Fibroblast of skin of abdomen (primary cell): ENCODE data around the gene STK32C.
"Not testable (repeated sequence)": the region's sequence is repeated elsewhere in the genome, so short reads cannot be mapped to it uniquely, and the experiment has no call there.

Experiments used
- DNase-seq: peaks from one replicate; pipeline ENCODE4 v3.0.0-alpha.2; 2013

STK32C gene

GRCh38 chr10:132279873-132280645 lies 27.7 kb downstream of the STK32C start:
- DNase-seq: no peak

DNA sequence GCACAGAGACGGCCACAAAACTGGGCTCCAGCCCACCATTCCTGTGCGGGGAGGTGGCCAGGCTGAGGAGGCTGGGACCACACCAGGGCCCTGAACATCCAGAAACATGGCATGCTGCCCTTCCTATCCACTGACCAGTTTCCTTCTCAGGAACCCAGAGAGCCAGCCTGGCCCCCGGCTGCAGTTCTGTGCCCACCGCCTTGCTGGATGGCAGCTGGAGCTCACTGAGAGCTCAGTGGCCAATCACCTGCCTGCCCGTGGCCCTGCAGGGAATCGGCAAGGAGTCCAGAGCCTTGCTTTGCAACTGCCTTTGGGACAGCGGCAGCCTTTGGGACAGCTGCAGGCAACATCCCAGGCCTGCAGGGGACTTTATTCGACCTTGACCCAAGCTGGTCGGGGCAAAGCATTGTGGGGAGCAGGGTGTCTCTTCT lies 30.4 kb downstream of the STK32C start:
- DNase-seq: no peak

DNA sequence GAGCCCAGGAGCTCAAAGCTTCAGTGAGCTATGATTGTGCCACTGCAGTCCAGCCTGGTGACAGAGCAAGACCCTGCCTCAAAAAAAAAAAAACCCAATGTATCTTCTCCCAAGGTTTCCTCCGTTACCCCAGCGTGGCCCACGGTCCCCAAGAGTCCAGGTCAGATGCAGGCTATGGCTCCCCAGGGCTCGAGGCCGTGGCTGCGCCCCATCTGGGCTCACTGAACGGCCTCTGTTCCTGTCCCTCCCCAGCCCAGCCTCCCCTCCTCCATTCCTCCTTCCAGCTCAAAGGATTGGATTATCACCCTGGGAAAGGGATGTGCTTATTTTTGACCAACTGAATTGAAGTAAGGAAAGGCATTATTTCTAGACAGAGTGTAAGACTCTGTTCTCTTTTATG lies 31.0 kb downstream of the STK32C start:
- no peak for DNase-seq

- no peak for DNase-seq
Observed at GRCh38 chr10:132276179-132276675, 31.5 kb downstream of the STK32C start.

GRCh38 chr10:132275426-132276178 lies 32.1 kb downstream of the STK32C start:
- DNase-seq: no peak

DNA sequence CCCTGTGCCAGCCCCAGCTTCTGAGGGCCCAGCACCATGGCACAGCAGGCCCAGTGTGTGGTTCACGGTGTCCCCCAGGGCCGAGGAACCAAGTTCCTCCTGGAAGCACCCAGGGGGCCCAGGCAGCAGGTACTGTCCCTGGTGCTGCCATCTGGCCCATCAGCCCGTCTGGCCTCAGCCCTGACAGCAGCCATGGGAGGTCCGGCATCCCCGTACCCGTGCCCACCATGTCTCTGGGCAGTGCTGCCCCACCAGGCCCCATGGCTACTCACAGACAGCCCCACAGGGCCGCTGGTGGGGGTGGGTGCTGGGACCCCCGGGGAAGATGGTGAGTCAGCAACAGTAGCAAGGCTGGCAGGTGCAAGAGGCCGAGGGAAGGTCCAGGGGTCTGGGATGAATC lies 32.8 kb downstream of the STK32C start:
- no peak for DNase-seq

- DNase-seq: no peak
Observed at GRCh38 chr10:132274581-132274980, 33.2 kb downstream of the STK32C start.

DNA sequence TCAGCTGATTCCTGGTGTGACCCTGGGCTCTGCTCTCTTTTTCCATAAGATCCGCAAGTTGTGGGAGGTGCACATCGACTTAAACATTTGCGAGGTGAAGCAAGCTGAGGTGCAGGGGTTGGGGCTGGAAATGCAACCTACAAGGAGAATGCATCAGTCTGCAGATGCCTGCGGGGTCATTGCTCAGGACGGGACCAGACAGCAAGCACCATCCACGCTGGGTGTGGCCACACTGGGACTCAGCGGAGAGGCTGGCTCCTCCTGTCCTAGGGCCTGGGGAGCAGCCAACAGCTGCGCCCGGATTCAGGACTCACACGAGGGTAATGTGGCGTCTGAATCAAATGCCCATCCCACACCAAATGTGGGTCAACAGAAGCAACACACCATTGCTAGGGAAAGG lies 33.8 kb downstream of the STK32C start:
- no peak for DNase-seq

DNA sequence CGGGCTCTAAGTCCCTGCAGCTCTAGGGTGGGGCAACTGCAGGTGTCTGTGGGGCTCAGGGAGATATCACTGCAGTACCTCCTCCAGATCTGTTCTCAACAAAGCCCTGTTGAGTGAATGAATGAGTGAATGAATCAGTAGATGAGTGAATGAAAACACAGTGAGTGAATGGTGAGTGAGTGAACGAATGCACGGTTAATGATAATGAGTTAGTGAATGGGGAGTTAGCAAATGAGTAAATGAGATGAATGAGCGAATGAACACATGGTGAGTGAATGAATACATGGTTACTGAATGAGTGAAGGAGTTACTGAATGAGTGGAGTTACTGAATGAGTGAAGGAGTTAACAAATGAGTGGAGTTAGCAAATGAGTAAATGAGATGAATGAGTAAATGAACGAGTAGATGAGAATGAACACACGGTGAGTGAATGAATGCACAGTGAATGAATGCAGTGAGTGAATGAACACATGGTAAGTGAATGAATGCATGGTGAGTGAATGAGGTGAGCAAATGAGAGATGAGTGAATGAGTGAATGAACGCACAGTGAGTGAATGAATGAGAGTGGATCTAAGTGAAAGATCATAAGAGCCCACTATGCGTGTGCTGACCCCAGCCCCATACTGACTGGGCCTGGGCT lies 34.3 kb downstream of the STK32C start:
- no peak for DNase-seq

GRCh38 chr10:132272231-132272971 lies 35.3 kb downstream of the STK32C start:
- peak; percentile 17 for DNase-seq

DNA sequence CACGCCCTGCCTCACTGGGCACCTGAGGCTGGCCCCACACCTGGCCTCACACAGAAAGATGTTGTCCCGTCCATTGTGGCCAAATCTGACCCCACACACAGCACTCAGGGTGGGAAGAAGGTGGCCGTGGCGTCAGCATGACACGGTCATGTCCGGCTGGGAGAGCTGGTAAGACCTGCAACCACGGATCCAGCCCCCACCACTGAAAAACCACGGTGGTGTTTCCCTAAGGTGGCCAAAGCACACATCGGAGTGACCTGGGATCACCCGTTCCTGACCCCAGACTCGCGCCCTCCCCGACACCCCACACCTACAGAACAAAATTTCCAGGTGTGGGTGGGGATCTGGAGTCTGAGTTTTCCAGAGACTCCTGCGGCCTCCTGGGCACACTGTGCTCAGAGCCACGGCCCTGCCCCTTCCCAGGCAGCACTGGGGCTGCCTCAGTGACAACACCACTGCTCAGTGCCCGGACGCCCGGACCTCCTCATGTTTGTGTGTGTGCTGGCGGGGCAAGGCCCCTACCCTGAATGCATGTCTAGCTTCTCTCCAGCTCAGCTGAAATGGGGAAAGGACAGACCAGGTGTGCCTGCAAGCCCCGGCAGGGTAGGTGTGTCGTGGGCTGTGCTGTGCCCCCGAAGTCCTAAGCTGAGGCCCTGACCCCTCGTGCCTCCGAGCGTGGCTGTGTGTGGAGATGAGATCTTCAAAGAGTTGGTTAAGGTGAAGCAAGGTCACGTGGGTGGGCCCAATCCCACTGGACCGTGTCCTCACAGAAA lies 36.1 kb downstream of the STK32C start:
- no peak for DNase-seq

DNA sequence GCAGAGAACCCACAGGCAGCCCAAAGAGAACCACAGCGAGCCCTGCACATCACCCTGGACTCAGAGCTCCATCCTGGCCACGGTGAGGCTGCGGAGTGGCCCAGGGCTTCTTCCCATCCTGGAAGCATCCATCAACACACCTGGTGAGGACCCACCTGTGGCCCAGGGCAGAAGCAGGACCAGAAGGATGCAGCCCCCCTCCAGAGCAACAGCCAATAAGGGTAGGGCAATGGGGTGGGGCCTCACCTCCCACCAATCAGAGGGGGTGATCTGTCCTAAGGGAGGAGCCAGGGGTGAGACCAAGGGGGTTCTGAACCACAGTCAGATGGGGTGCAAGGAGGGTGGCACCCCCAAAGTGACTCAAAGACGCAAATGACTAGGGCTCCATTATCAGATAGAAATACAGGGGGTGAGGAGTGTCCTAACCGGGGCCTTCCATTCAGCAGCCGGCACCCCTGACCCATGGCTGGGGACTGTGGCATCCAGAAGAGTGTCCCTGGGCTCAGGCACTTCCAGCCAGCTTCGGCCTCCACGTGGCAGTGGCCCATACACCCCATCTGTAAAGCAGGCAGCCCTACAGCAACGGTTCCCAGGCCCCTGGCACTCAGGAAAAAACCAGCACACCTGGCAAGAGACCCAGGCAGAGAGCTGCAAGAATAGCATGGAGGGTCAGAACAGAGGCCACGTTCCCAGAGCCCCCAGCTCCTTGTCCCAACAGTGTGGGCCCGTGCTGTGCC lies 36.9 kb downstream of the STK32C start:
- no peak for DNase-seq

DNA sequence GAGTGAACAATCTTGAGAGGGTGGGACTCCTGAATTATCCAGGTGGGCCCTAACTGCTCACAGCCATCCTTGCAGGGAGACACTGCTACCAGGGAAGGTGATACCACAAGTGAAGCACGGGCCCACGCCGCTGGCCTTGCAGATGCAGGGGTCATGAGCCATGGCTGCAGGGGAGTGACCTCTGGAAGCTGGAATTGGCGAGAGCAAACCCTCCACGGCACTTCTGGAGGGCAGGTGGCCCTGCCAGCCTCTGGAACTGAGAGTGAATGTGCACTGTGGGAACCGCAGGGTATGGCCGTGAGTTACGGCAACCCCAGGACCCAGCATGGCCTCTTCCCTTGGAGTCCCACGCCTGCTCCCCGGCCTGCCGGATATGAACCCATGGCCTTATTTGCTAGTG lies 37.5 kb downstream of the STK32C start:
- no peak for DNase-seq

DNA sequence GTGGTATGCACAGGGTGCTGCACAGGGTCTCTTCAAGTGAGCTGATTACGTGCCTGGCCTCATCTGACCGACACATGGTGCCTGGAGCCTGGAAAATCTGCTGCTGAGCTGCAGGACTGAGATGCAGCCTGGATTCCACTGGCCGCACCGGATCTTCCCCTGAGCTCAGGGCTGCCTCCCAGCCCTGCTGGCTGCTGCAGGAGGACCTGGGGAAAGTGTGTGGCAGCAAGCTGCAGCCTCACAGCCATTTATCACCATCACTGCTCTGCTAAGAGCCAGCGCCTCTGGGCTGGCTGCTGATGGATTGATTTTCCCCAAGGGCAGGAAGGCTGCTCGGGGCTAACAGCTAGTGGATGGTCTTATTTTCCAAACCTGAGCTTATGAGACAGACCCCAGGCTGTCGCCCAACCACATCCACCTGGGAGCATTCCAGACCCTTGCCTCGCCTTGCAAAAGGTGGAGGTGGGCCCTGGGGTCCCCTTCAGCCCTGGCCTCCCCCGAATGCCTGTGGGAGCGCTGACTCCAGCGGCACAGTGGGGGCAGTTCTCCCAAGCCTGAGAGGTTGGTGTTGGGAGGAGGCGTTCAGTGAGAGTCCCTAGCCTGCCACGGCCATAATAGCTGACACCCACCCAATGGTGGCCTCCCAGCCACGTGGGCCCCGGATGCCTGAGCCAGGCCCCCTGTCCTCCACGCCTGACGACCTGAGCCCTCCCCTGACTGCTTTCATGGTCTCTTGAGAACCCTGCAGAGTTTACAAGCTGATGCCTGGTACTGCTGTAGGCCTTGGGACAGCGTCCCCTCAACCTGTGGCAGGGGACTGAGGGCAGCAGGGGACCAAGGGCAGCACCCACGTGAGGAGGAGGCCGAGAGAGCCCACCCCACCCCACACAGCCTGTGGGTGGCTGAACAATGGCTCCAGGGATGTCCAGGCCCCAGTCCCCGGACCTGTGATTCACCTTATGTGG lies 38.2 kb downstream of the STK32C start:
- DNase-seq: no peak

DNA sequence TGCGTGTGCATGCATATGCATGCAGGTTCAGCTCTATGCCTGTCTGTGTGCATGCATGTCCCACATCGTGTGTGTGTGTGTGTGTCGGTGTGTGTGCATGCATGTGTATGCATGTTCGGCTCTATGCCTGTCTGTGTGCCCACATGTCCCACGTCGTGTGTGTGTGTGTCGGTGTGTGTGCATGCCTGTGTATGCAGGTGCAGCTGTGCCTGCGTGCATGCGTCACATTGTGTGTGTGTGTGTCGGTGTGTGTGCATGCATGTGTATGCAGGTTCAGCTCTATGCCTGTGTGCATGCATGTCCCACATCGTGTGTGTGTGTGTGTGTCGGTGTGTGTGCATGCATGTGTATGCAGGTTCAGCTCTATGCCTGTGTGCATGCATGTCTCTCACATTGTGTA lies 39.8 kb downstream of the STK32C start:
- DNase-seq: not testable (repeated sequence)

DNA sequence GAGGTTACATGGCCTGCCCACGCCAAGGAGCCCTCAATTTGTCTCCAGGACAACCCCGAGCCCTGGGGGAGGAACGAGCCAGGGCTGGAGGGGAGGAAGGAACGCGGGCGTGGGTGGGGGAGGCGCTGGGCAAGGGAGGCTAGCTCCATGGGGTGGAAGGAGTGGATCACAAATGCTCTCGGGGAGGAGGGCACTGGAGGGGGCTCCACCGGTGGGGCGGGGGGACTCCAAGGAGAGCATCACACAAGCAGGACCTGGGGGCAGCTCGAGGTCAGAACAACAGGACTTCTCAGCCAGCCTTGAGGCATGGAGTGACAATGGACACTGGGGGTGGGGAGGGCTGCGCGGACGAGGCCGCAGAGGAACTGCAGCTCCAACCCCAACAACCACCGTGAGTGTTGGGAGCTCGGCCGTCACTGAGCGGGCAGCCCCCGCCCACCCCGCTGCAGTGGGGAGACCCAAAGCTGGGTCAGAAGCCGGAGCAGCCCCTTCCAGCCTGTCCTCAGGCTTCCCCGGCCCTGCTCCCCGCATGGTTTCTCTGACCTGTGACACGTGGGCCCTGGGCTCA lies 41.1 kb downstream of the STK32C start:
- no peak for DNase-seq

- DNase-seq: peak; percentile 6
Observed at GRCh38 chr10:132265890-132266496, 41.8 kb downstream of the STK32C start.

DNA sequence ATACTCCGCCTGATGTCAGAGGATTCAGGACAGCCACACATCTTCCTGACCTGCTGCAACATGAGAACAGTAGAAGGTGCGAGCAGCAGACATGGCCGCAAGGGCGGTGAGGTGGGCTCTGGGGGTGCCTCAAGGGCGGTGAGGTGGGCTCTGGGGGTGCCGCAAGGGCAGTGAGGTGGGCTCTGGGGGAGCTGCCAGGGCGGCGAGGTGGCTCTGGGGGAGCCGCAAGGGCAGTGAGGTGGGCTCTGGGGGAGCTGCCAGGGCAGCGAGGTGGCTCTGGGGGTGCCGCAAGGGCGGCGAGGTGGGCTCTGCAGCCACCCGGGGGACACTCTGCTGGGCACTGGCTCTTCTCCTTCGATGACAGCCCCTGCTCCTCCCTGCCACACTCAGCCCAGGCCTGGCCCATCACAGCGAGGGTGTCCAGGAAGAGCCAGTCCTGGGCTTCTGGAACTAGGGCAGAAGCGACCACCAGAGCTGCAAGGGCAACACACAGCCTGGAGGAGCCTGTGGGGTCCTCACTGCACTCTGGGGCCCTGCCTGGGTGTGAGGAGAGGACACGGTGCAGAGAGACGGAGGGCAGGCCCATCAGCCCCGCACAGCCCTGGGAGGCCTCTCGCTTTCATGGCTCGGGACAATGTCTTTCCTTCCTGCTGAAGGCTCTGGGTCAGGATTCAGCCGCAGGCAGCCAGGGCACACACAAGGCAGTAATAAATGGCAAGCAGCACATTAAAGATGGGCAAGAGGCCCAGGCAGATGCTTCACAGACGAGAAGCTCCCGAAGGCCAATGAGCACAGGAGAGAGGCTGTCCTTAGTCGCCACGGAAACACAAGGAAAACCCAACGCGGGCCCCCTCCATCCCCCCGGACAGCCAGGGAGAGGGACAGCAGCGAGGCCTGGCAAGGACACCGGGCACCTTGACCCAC lies 42.5 kb downstream of the STK32C start:
- peak; percentile 14 for DNase-seq
